ENCODE measurements around the gene RAP2A.

RAP2A gene

DNA sequence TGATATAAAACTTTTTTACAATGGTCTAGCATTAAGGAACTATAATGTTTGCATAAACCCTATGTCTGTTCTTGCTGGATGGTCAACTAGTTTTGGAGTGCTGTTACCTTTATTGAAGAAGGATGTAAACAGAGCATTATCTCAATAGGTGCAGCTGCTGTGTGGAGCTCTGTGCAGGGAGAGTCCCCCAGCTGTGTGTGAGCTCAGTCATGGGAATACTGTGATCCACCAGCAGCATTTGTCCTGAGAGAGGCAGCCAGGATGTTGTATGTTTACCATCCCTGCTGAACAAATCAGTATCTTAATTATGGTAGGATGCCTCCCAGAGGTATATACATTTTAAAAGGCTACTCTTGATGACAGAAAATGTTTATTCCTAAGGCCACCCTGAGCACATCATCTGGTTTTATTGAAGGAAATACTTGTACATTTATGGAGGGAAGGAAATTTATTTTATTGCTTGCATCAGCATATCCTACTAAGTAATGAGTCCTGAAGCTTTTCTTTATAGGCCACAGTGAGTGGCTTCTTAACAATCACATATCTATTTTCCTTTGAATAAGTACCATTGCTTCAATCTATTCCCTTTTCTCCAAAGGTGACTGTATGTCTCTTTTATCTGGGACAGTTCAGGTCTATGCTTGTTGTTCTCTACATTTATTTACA lies 11.7 kb downstream of the RAP2A start:
- Histone ChIP-seq H3K27me3 (ENCODE audit: insufficient read depth, low read length) (no peaks in the 10 kb centered on the region), H2AFZ (ENCODE audit: low read depth, low read length) (no peak overlapping the region), H3K4me1 (ENCODE audit: insufficient read depth, low read length) (peaks cover 6% of the 10 kb centered on the region), H3K36me3 (ENCODE audit: insufficient read depth, low read length) (peaks cover 27% of the 10 kb centered on the region), H3K9me3 (ENCODE audit: low read length) (peaks cover 2% of the 10 kb centered on the region), H3K4me3 (ENCODE audit: low read length) (no peak overlapping the region)

GRCh38 chr13:97446448-97446847 lies 12.5 kb downstream of the RAP2A start:
- H3K9me3 ChIP-seq (ENCODE audit: low read length) = peaks cover 2% of the 10 kb centered on the region
- H3K4me3 ChIP-seq (ENCODE audit: low read length) = no peak overlapping the region
- H2AFZ ChIP-seq (ENCODE audit: low read depth, low read length) = no peak overlapping the region
- H3K4me1 ChIP-seq (ENCODE audit: insufficient read depth, low read length) = peaks cover 3% of the 10 kb centered on the region
- H3K27me3 ChIP-seq (ENCODE audit: insufficient read depth, low read length) = no peaks in the 10 kb centered on the region
- peaks cover 32% of the 10 kb centered on the region for H3K36me3 ChIP-seq (ENCODE audit: insufficient read depth, low read length)

DNA sequence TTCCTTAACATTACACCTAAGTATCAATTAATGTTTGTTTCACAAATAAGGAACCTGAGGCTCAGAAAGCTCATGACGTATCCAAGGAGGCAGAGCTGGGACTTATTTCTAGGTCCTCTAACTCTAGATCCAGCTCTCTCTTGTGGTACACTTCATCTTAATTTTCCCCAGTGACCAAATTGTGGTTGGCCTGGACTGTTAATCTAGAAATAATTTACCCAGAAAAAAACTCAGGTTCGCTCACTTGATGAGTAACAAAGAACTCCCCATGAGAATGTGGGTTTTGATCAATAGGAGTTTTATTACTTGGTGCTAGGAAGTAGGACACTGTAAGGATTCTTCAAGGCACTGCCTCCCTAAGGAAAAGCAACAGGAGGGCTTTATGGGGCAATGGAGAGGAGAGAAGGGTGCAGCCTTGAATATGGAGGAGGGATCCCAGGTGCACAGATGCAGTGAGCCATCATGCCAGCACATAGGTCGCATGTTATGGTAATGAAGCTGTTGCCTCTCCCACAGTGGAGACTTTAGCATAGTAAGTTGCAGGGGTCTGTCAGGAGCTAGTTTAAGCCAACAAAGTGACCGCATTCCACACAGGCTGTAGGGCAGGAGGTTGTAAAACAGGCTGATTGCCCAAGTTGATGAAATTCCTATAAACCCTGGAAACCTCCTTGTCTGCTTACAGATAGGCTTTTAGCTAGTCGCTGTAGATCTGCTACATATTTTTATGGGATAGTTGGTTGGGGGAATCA lies 14.7 kb downstream of the RAP2A start:
- peaks cover 3% of the 10 kb centered on the region for H3K4me1 ChIP-seq (ENCODE audit: insufficient read depth, low read length)
- peaks cover 20% of the 10 kb centered on the region for H3K36me3 ChIP-seq (ENCODE audit: insufficient read depth, low read length)

GRCh38 chr13:97454699-97455098 lies 20.7 kb downstream of the RAP2A start:
- H3K4me3 ChIP-seq (ENCODE audit: low read length) = no peak overlapping the region
- no peaks in the 10 kb centered on the region for H3K4me1 ChIP-seq (ENCODE audit: insufficient read depth, low read length)

More for the DNA sequence above, 14.7 kb downstream of the RAP2A start:
- Histone ChIP-seq H3K9me3 (ENCODE audit: low read length) (peaks cover 2% of the 10 kb centered on the region), H3K4me3 (ENCODE audit: low read length) (no peak overlapping the region), H2AFZ (ENCODE audit: low read depth, low read length) (no peak overlapping the region), H3K27me3 (ENCODE audit: insufficient read depth, low read length) (no peaks in the 10 kb centered on the region)

GRCh38 chr13:97456047-97456446 lies 22.1 kb downstream of the RAP2A start:
- no peaks in the 10 kb centered on the region for H3K27me3 ChIP-seq (ENCODE audit: insufficient read depth, low read length)
- no peak overlapping the region for H3K4me3 ChIP-seq (ENCODE audit: low read length)
- H2AFZ ChIP-seq (ENCODE audit: low read depth, low read length) = no peak overlapping the region
- no peaks in the 10 kb centered on the region for H3K4me1 ChIP-seq (ENCODE audit: insufficient read depth, low read length)
- no peaks in the 10 kb centered on the region for H3K9me3 ChIP-seq (ENCODE audit: low read length)
- H3K36me3 ChIP-seq (ENCODE audit: insufficient read depth, low read length) = peaks cover 6% of the 10 kb centered on the region

More at GRCh38 chr13:97454699-97455098, 20.7 kb downstream of the RAP2A start:
- peaks cover 8% of the 10 kb centered on the region for H3K36me3 ChIP-seq (ENCODE audit: insufficient read depth, low read length)
- H3K9me3 ChIP-seq (ENCODE audit: low read length) = no peaks in the 10 kb centered on the region
- no peaks in the 10 kb centered on the region for H3K27me3 ChIP-seq (ENCODE audit: insufficient read depth, low read length)
- no peak overlapping the region for H2AFZ ChIP-seq (ENCODE audit: low read depth, low read length)

- H3K36me3 ChIP-seq (ENCODE audit: insufficient read depth, low read length) = peaks cover 9% of the 10 kb centered on the region
- no peak overlapping the region for H2AFZ ChIP-seq (ENCODE audit: low read depth, low read length)
- no peak overlapping the region for H3K4me3 ChIP-seq (ENCODE audit: low read length)
- no peaks in the 10 kb centered on the region for H3K9me3 ChIP-seq (ENCODE audit: low read length)
- no peaks in the 10 kb centered on the region for H3K4me1 ChIP-seq (ENCODE audit: insufficient read depth, low read length)
- no peaks in the 10 kb centered on the region for H3K27me3 ChIP-seq (ENCODE audit: insufficient read depth, low read length)
These were observed 25.3 kb downstream of the RAP2A start for GRCh38 chr13:97459215-97459777.

- no peaks in the 10 kb centered on the region for H3K27me3 ChIP-seq (ENCODE audit: insufficient read depth, low read length)
- peaks cover 2% of the 10 kb centered on the region for H3K9me3 ChIP-seq (ENCODE audit: low read length)
- H2AFZ ChIP-seq (ENCODE audit: low read depth, low read length) = no peak overlapping the region
- no peak overlapping the region for H3K4me3 ChIP-seq (ENCODE audit: low read length)
- H3K4me1 ChIP-seq (ENCODE audit: insufficient read depth, low read length) = no peaks in the 10 kb centered on the region
- peaks cover 18% of the 10 kb centered on the region for H3K36me3 ChIP-seq (ENCODE audit: insufficient read depth, low read length)
These were observed 26.2 kb downstream of the RAP2A start for GRCh38 chr13:97460004-97460775.

- no peak overlapping the region for H2AFZ ChIP-seq (ENCODE audit: low read depth, low read length)
- H3K4me1 ChIP-seq (ENCODE audit: insufficient read depth, low read length) = no peaks in the 10 kb centered on the region
- H3K36me3 ChIP-seq (ENCODE audit: insufficient read depth, low read length) = peaks cover 21% of the 10 kb centered on the region
- H3K9me3 ChIP-seq (ENCODE audit: low read length) = peaks cover 2% of the 10 kb centered on the region
- H3K4me3 ChIP-seq (ENCODE audit: low read length) = no peak overlapping the region
- H3K27me3 ChIP-seq (ENCODE audit: insufficient read depth, low read length) = no peaks in the 10 kb centered on the region
These were observed 26.9 kb downstream of the RAP2A start for GRCh38 chr13:97460853-97461252.

- no peak overlapping the region for H3K4me3 ChIP-seq (ENCODE audit: low read length)
- H3K9me3 ChIP-seq (ENCODE audit: low read length) = peaks cover 2% of the 10 kb centered on the region
- H2AFZ ChIP-seq (ENCODE audit: low read depth, low read length) = no peak overlapping the region
- peaks cover 31% of the 10 kb centered on the region for H3K36me3 ChIP-seq (ENCODE audit: insufficient read depth, low read length)
- no peaks in the 10 kb centered on the region for H3K4me1 ChIP-seq (ENCODE audit: insufficient read depth, low read length)
- H3K27me3 ChIP-seq (ENCODE audit: insufficient read depth, low read length) = no peaks in the 10 kb centered on the region
These were observed 30.6 kb downstream of the RAP2A start for GRCh38 chr13:97464561-97464960.

DNA sequence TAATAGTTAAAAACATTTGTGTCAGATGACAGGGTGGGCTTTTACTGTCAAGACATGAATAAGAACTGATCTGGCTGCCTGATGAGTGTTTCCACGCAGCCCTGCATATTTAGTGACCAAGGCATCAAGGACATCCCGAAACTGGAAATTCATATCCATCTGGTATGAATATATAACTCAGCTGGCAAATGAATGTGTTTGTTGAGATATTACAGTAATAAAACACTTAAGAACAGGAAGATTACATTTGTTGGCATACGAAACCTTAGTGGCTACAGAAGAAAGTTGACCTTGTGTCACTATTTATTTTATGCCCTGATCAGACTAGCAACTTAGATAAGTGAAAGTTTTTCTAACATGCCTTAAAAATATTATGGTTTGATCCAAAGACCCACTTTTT lies 32.8 kb downstream of the RAP2A start:
- peaks cover 31% of the 10 kb centered on the region for H3K36me3 ChIP-seq (ENCODE audit: insufficient read depth, low read length)
- no peak overlapping the region for H2AFZ ChIP-seq (ENCODE audit: low read depth, low read length)
- H3K4me1 ChIP-seq (ENCODE audit: insufficient read depth, low read length) = no peaks in the 10 kb centered on the region
- H3K27me3 ChIP-seq (ENCODE audit: insufficient read depth, low read length) = no peaks in the 10 kb centered on the region
- peaks cover 2% of the 10 kb centered on the region for H3K9me3 ChIP-seq (ENCODE audit: low read length)
- no peak overlapping the region for H3K4me3 ChIP-seq (ENCODE audit: low read length)

DNA sequence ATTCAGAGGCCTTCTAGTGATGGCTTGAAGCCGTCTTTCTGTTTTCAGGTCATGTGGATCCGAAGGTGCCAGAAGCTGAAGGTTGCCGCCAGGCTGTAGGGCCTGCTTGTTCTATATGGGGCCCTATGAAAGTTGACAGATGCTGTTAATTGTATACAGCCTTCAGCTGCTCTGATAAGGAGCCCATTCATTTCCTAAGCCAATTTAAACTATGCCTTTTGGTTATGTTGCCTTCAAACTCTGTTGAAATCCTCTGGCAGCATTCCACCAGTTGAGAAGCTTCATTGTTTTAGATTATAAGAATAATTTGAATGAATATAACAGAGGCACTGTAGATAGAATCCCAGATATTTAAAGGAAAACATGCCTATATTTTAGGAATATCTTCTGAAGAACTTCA lies 34.4 kb downstream of the RAP2A start:
- H3K27me3 ChIP-seq (ENCODE audit: insufficient read depth, low read length) = no peaks in the 10 kb centered on the region

GRCh38 chr13:97471711-97472110 lies 37.7 kb downstream of the RAP2A start:
- Histone ChIP-seq H3K36me3 (ENCODE audit: insufficient read depth, low read length) (peaks cover 8% of the 10 kb centered on the region), H3K27me3 (ENCODE audit: insufficient read depth, low read length) (no peaks in the 10 kb centered on the region), H3K4me3 (ENCODE audit: low read length) (no peak overlapping the region), H2AFZ (ENCODE audit: low read depth, low read length) (no peak overlapping the region), H3K4me1 (ENCODE audit: insufficient read depth, low read length) (no peaks in the 10 kb centered on the region), H3K9me3 (ENCODE audit: low read length) (no peaks in the 10 kb centered on the region)

More for the DNA sequence above, 34.4 kb downstream of the RAP2A start:
- Histone ChIP-seq H3K9me3 (ENCODE audit: low read length) (peaks cover 2% of the 10 kb centered on the region), H2AFZ (ENCODE audit: low read depth, low read length) (no peak overlapping the region), H3K4me1 (ENCODE audit: insufficient read depth, low read length) (no peaks in the 10 kb centered on the region), H3K4me3 (ENCODE audit: low read length) (no peak overlapping the region), H3K36me3 (ENCODE audit: insufficient read depth, low read length) (peaks cover 31% of the 10 kb centered on the region)
